ENCODE measurements around the gene NTRK3. TPM values are rescaled to one million over a fixed set of nuclear protein-coding genes. Genes with fewer than 3 reads are reported as not detected.

The NTRK3 gene
- total RNA-seq, 4 donors from 2014 or later: 0.09 to 2.7 (median 0.62) TPM

DNA sequence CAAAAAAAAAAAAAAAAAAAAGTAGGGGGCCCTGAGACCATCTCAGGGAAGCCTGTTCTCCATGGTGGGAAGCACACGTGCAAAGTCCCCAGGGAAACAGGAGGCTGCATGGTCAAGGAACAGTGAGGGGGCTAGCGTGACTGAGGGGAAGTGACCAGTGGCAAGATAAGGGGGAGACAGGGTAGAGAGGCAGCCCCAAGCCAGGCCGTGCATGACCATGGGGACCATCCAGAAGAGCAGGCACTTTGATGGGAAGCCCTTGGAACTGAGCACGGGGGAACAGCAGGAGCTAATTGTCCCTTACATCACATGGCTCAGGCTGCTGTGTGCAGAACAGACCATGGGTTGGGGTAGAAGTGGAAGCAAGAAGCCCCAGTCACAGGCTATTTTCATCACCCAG lies 196.2 kb downstream of the NTRK3 start:
- Histone ChIP-seq H3K4me3 (no peak overlapping the region), H3K4me1 (no peaks in the 10 kb centered on the region), H3K27me3 (no peaks in the 10 kb centered on the region), H3K27ac (no peak overlapping the region), H3K9me3 (no peaks in the 10 kb centered on the region), H3K36me3 (no peaks in the 10 kb centered on the region)
- DNase-seq: no peak
- no peak for TF ChIP-seq POLR2A (IDR thresholded peaks at IDR 0.05)
- TF ChIP-seq, protein P1, sequence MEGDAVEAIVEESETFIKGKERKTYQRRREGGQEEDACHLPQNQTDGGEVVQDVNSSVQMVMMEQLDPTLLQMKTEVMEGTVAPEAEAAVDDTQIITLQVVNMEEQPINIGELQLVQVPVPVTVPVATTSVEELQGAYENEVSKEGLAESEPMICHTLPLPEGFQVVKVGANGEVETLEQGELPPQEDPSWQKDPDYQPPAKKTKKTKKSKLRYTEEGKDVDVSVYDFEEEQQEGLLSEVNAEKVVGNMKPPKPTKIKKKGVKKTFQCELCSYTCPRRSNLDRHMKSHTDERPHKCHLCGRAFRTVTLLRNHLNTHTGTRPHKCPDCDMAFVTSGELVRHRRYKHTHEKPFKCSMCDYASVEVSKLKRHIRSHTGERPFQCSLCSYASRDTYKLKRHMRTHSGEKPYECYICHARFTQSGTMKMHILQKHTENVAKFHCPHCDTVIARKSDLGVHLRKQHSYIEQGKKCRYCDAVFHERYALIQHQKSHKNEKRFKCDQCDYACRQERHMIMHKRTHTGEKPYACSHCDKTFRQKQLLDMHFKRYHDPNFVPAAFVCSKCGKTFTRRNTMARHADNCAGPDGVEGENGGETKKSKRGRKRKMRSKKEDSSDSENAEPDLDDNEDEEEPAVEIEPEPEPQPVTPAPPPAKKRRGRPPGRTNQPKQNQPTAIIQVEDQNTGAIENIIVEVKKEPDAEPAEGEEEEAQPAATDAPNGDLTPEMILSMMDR (IDR thresholded peaks at IDR 0.05): no peak
- WGBS, 2 donors: 80 to 81% methylated on average over 3 to 4 of the region's 4 CpGs
- intact Hi-C loops (cut with DNase I): no loop called here

- Histone ChIP-seq H3K4me3 (no peak overlapping the region), H3K27ac (no peak overlapping the region), H3K9me3 (no peaks in the 10 kb centered on the region), H3K27me3 (no peaks in the 10 kb centered on the region), H3K36me3 (no peaks in the 10 kb centered on the region), H3K4me1 (no peaks in the 10 kb centered on the region)
- no peak for DNase-seq
- WGBS, 2 donors: 70 to 75% methylated on average over 6 to 7 of the region's 9 CpGs
- no peak for TF ChIP-seq POLR2A (IDR thresholded peaks at IDR 0.05)
- TF ChIP-seq, protein P1 (IDR thresholded peaks at IDR 0.05): no peak
- intact Hi-C loops (cut with DNase I): no loop called here
Measured at GRCh38 chr15:88057836-88058235, 198.7 kb downstream of the NTRK3 start.

DNA sequence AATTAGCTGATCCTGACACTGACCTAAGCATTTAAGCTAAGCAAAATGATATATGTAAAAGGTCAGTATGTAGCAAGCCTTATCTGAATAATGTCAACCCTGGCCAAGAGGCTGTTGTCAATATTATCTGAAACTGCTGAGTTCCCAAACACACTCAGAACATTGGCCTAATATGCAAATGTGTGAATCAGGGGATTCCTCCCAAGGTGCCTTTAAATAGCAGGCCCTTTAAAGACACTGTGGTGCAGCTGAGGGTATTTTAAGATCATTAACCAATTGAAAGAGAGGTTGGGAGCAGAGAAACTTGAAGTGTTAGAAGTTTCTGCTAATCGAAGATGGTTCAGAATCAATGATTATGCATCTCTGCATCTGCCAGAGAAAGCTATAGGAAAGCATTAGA lies 207.0 kb downstream of the NTRK3 start:
- no peak for TF ChIP-seq POLR2A (IDR thresholded peaks at IDR 0.05)
- TF ChIP-seq, protein P1 (IDR thresholded peaks at IDR 0.05): no peak
- Histone ChIP-seq H3K27ac (no peak overlapping the region), H3K36me3 (no peaks in the 10 kb centered on the region), H3K9me3 (no peaks in the 10 kb centered on the region), H3K4me3 (no peak overlapping the region), H3K27me3 (no peaks in the 10 kb centered on the region), H3K4me1 (no peaks in the 10 kb centered on the region)
- intact Hi-C loops (cut with DNase I): no loop called here
- DNase-seq: no peak
- WGBS, 2 donors: 71 to 79% methylated on average over 1 of the region's 1 CpG

GRCh38 chr15:88048755-88049154 lies 207.8 kb downstream of the NTRK3 start:
- Histone ChIP-seq H3K27ac (no peak overlapping the region), H3K4me1 (no peaks in the 10 kb centered on the region), H3K27me3 (no peaks in the 10 kb centered on the region), H3K4me3 (no peak overlapping the region), H3K9me3 (no peaks in the 10 kb centered on the region), H3K36me3 (no peaks in the 10 kb centered on the region)
- intact Hi-C loops (cut with DNase I): no loop called here
- TF ChIP-seq, protein P1 (IDR thresholded peaks at IDR 0.05): no peak
- no peak for TF ChIP-seq POLR2A (IDR thresholded peaks at IDR 0.05)
- 63 to 68% methylated on average over 3 of the region's 3 CpGs for WGBS, 2 donors
- DNase-seq: no peak

DNA sequence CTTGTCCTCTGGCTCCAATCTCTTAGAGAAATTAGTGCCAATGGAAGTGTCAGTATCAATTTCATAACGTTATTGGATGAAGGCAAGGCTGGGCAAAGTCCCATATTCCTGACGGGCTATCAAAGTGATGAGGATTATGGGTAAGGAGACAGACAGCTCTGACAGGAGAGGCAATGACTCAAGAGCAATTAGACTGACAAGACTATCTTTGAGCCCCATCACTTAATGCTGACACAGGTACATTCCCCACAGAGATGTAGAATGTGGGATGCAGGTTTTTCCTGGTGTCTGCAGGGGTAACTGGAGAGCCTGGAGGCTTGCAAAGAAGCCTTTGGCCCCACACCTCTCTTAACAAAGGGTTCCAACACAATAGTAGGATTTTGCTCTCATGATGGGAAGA lies 208.3 kb downstream of the NTRK3 start:
- 32 to 74% methylated on average over 2 of the region's 2 CpGs for WGBS, 2 donors
- intact Hi-C loops (cut with DNase I): no loop called here

More for the DNA sequence above, 208.3 kb downstream of the NTRK3 start:
- H3K4me3 ChIP-seq: no peak overlapping the region
- H3K4me1 ChIP-seq: no peaks in the 10 kb centered on the region
- DNase-seq: no peak
- H3K36me3 ChIP-seq: no peaks in the 10 kb centered on the region
- no peaks in the 10 kb centered on the region for H3K27me3 ChIP-seq
- TF ChIP-seq POLR2A (IDR thresholded peaks at IDR 0.05): no peak
- TF ChIP-seq, protein P1 (IDR thresholded peaks at IDR 0.05): no peak
- H3K9me3 ChIP-seq: no peaks in the 10 kb centered on the region
- no peak overlapping the region for H3K27ac ChIP-seq
